SK-N-SH (cell line): ENCODE measurements around the gene PANK4. TPM values are rescaled to one million over a fixed set of nuclear protein-coding genes. Genes with fewer than 3 reads are reported as not detected.

Source experiments
- CTCF ChIA-PET: fragments of 300-600, 350-600 bp; formaldehyde crosslinking; extraction: SDS; loops from one replicate; lab custom pipeline; 2021; lab: Yijun Ruan, JAX
- POLR2A ChIA-PET: fragments of 350-600 bp; sonication (Branson Sonifier 250); formaldehyde crosslinking; extraction: SDS; loops from one replicate; lab custom pipeline; 2020; ENCODE audit warnings: antibody characterized with exemption, inconsistent platforms; lab: Yijun Ruan, JAX
- DNase-seq: peaks from one replicate; pipeline ENCODE4 v3.0.0; 2012
- H2AFZ ChIP-seq: fragments of 200-600 bp; sonication (generic); 2 replicates; pipeline ENCODE4 v1.8.1; 2016; ENCODE audit warnings: antibody characterized with exemption, mild to moderate bottlenecking, low read depth
- H3F3A ChIP-seq: fragments of 200-600 bp; sonication (generic); replicated peaks from 2 replicates; pipeline ENCODE3; 2016; ENCODE audit warnings: antibody characterized with exemption, mild to moderate bottlenecking; ENCODE audit not compliant: insufficient read depth
- H3K27ac ChIP-seq, 2 experiments: fragments of 200-500 bp in 1 of 2; fragments of 200-600 bp in 1 of 2; sonication (Bioruptor generic) in 1 of 2; sonication (generic), shearing (Covaris generic) in 1 of 2; 2 replicates each; pipeline versions ENCODE4 v1.5.1 to v1.6.1; 2014 to 2016; ENCODE audit warnings: low read depth in 2 of 2, inconsistent platforms in 1 of 2, low read length in 1 of 2, mild to moderate bottlenecking in 1 of 2, mixed read lengths in 1 of 2
- H3K27me3 ChIP-seq: fragments of 200-600 bp; sonication (generic), shearing (Covaris generic); 2 replicates; pipeline ENCODE4 v1.6.1; 2016; ENCODE audit warnings: mixed run types; ENCODE audit not compliant: insufficient read depth
- H3K36me3 ChIP-seq, 2 experiments: fragments of 200-500 bp in 1 of 2; fragments of 200-600 bp in 1 of 2; sonication (Bioruptor generic) in 1 of 2; sonication (generic) in 1 of 2; replicated peaks in 1 of 2; 2 replicates each; pipeline versions ENCODE3 to v1.5.1; 2014 to 2016; ENCODE audit warnings: low read length in 1 of 2, mild to moderate bottlenecking in 1 of 2; ENCODE audit not compliant: insufficient read depth in 2 of 2, control insufficient read depth in 1 of 2
- H3K4me1 ChIP-seq, 2 experiments: fragments of 200-500 bp in 1 of 2; fragments of 200-600 bp in 1 of 2; sonication (Bioruptor generic) in 1 of 2; sonication (generic), shearing (Covaris generic) in 1 of 2; 2 replicates each; pipeline versions ENCODE4 v1.5.1 to v1.6.1; 2014 to 2016; ENCODE audit warnings: low read depth in 1 of 2, low read length in 1 of 2, mixed run types in 1 of 2; ENCODE audit not compliant: insufficient read depth in 2 of 2, control insufficient read depth in 1 of 2
- H3K4me2 ChIP-seq: fragments of 200-600 bp; sonication (generic), shearing (Covaris generic); 2 replicates; pipeline ENCODE4 v1.6.1; 2017; ENCODE audit warnings: mixed run types
- H3K4me3 ChIP-seq, 2 experiments: fragments of 200-500 bp in 1 of 2; fragments of 200-600 bp in 1 of 2; sonication (Bioruptor generic) in 1 of 2; sonication (generic), shearing (Covaris generic) in 1 of 2; 2 replicates each; pipeline versions ENCODE4 v1.5.1 to v1.8.1; 2014 to 2016; ENCODE audit warnings: low read depth in 2 of 2, inconsistent platforms in 1 of 2, low read length in 1 of 2, mild to moderate bottlenecking in 1 of 2, mixed read lengths in 1 of 2, moderate library complexity in 1 of 2
- H3K79me2 ChIP-seq: fragments of 200-600 bp; sonication (generic); 2 replicates; pipeline ENCODE4 v1.8.1; 2017; ENCODE audit warnings: mild to moderate bottlenecking; ENCODE audit not compliant: insufficient read depth
- H3K9ac ChIP-seq: fragments of 200-600 bp; sonication (generic); 2 replicates; pipeline ENCODE4 v1.6.1; 2017; ENCODE audit warnings: mixed run types
- H3K9me2 ChIP-seq: fragments of 200-600 bp; sonication (generic); 2 replicates; pipeline ENCODE4 v1.6.1; 2017; ENCODE audit warnings: mixed run types
- H3K9me3 ChIP-seq: fragments of 200-600 bp; sonication (generic); 2 replicates; pipeline ENCODE4 v1.6.1; 2017; ENCODE audit warnings: mixed run types, mild to moderate bottlenecking, moderate library complexity
- H4K20me1 ChIP-seq: fragments of 200-600 bp; sonication (generic); 2 replicates; pipeline ENCODE4 v1.6.1; 2017; ENCODE audit warnings: mild to moderate bottlenecking, mixed run types; ENCODE audit not compliant: insufficient read depth
- EZH2phosphoT487 ChIP-seq: fragments of 200-600 bp; sonication (generic); IDR thresholded peaks from 2 replicates; pipeline ENCODE4 v1.6.1; 2017; ENCODE audit warnings: low read depth, mixed run types, mild to moderate bottlenecking, antibody characterized with exemption, moderate library complexity, borderline replicate concordance
- FOSL2 ChIP-seq: IDR thresholded peaks from 2 replicates; pipeline ENCODE4 v1.4.0; 2012; ENCODE audit warnings: low read depth, mild to moderate bottlenecking, moderate library complexity, borderline replicate concordance
- FOXM1 ChIP-seq: IDR thresholded peaks from 2 replicates; pipeline ENCODE4 v1.4.0; 2012; ENCODE audit warnings: low read depth, mild to moderate bottlenecking
- GABPA ChIP-seq: IDR thresholded peaks from 2 replicates; pipeline ENCODE4 v1.4.0; 2012; ENCODE audit warnings: low read depth, mild to moderate bottlenecking
- JUND ChIP-seq: IDR thresholded peaks from 2 replicates; pipeline ENCODE4 v1.4.0; 2012
- MXI1 ChIP-seq: IDR thresholded peaks from 2 replicates; pipeline ENCODE4 v1.6.1; 2012; ENCODE audit warnings: mild to moderate bottlenecking, low read depth, low read length, improper control_type of control experiment
- NFIC ChIP-seq: IDR thresholded peaks from 2 replicates; pipeline ENCODE4 v1.4.0; 2012; ENCODE audit warnings: borderline replicate concordance
- RXRA ChIP-seq: IDR thresholded peaks from 2 replicates; pipeline ENCODE4 v1.4.0; 2012; ENCODE audit warnings: low read depth, mild to moderate bottlenecking, borderline replicate concordance
- SIN3A ChIP-seq: IDR thresholded peaks from 2 replicates; pipeline ENCODE4 v1.6.1; 2012; ENCODE audit warnings: low read depth, mild to moderate bottlenecking, low read length, moderate library complexity, borderline replicate concordance
- SMC3 ChIP-seq: IDR thresholded peaks from 2 replicates; pipeline ENCODE4 v1.6.1; 2012; ENCODE audit warnings: low read depth, low read length, improper control_type of control experiment
- TEAD4 ChIP-seq: IDR thresholded peaks from 2 replicates; pipeline ENCODE4 v1.4.0; 2012; ENCODE audit warnings: mild to moderate bottlenecking, borderline replicate concordance; ENCODE audit not compliant: insufficient read depth
- YY1 ChIP-seq: IDR thresholded peaks from 2 replicates; pipeline ENCODE4 v1.4.0; 2012; ENCODE audit warnings: low read depth, mild to moderate bottlenecking
- WGBS: methylation state at CpG from one replicate; pipeline ENCODE4 v1.1.6; 2017; ENCODE audit warnings: low lambda C conversion rate; 5-methylcytosine and 5-hydroxymethylcytosine counted together
- polyA plus RNA-seq, 3 experiments: library from polyadenylated mRNA; depleted of rRNA; stranded (reverse); fragments of >200 nt; gene quantifications; 2 replicates each; pipeline ENCODE4 v1.2.3, GENCODE V29; 2012
- TF ChIP-seq, protein P1 (sequence below): IDR thresholded peaks from 2 replicates; pipeline ENCODE4; 2012
- TF ChIP-seq, protein P2 (sequence below): fragments of 150-350 bp; IDR thresholded peaks from 2 replicates; pipeline ENCODE4 v1.6.1; 2016; ENCODE audit warnings: mild to moderate bottlenecking, low read depth, low read length
- TF ChIP-seq, protein P3 (sequence below): IDR thresholded peaks from 2 replicates; pipeline ENCODE4 v1.4.0; 2012; ENCODE audit warnings: low read depth, borderline replicate concordance

PANK4 gene
- polyA plus RNA-seq, 1 of the 3 experiments (the other 2 are of a cell fraction): 16.6 TPM

DNA sequence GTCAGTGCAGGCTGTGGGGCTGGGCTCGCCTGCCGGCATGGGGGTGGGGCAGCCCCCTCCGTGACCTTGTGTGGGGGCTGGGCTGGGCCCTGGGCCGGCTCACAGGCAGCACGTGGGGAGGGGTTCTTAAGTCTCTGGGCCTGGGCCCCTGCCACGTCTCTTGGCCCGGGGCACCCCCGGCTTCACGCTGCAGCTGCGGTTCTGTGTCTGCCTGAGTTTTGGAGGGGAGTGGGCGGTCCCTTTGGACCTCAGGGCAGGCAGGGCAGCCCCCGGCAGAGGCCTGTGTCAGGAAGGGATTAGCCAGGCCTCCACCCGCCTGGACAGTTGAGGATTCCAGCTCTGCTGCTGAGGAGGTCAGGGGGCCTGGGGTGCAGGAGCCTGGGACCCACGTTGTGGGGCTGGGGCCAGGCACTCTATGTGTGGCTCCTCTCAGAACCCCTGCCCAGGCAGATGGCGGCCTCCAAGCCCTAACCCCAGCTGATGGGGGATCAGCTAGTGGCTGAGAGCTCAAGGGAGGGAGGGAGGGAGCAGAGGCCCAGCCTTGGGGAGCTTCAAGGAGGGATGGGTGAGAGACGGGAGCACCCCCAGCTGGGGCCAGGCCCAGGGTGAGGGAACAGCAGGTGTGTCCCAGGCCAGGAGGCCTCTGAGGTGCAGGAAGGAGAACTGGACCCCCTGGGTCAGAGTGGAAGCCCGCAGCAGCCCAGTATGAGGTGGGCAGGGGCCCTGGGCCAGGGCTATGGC is 52.1 kb downstream of the PANK4 start:
- Histone ChIP-seq H3K36me3 (no peaks in the 10 kb centered on the region), H3K9me3 (no peaks in the 10 kb centered on the region), H3K79me2 (no peaks in the 10 kb centered on the region), H3K4me3 (no peak overlapping the region), H3K4me2 (no peak overlapping the region), H3F3A (no peaks in the 10 kb centered on the region), H4K20me1 (no peaks in the 10 kb centered on the region), H3K4me1 (peaks cover 0 to 99% of the 10 kb centered on the region in 2 experiments; a peak in 1 of 4 replicates), H2AFZ (no peak overlapping the region), H3K27ac (peak overlapping the region in 1 of 2 experiments; percentile 96; a peak in 2 of 4 replicates)
- peak; percentile 55 for DNase-seq
- POLR2A ChIA-PET: interaction anchor here (0.9 to 2.3 kb wide), 5 partner anchors 14 to 72 kb away, joined by 5 to 17 read pairs (median 7); partner anchors contain the start of gene PANK4
- TF ChIP-seq GABPA (no peak), SIN3A (no peak), TEAD4 (no peak), FOXM1 (no peak), EZH2phosphoT487 (no peak), NFIC (no peak)
- TF ChIP-seq, protein P1, sequence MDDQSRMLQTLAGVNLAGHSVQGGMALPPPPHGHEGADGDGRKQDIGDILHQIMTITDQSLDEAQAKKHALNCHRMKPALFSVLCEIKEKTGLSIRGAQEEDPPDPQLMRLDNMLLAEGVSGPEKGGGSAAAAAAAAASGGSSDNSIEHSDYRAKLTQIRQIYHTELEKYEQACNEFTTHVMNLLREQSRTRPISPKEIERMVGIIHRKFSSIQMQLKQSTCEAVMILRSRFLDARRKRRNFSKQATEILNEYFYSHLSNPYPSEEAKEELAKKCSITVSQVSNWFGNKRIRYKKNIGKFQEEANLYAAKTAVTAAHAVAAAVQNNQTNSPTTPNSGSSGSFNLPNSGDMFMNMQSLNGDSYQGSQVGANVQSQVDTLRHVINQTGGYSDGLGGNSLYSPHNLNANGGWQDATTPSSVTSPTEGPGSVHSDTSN: no peak
- TF ChIP-seq, protein P2, sequence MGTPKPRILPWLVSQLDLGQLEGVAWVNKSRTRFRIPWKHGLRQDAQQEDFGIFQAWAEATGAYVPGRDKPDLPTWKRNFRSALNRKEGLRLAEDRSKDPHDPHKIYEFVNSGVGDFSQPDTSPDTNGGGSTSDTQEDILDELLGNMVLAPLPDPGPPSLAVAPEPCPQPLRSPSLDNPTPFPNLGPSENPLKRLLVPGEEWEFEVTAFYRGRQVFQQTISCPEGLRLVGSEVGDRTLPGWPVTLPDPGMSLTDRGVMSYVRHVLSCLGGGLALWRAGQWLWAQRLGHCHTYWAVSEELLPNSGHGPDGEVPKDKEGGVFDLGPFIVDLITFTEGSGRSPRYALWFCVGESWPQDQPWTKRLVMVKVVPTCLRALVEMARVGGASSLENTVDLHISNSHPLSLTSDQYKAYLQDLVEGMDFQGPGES: no peak
- TF ChIP-seq, protein P3, sequence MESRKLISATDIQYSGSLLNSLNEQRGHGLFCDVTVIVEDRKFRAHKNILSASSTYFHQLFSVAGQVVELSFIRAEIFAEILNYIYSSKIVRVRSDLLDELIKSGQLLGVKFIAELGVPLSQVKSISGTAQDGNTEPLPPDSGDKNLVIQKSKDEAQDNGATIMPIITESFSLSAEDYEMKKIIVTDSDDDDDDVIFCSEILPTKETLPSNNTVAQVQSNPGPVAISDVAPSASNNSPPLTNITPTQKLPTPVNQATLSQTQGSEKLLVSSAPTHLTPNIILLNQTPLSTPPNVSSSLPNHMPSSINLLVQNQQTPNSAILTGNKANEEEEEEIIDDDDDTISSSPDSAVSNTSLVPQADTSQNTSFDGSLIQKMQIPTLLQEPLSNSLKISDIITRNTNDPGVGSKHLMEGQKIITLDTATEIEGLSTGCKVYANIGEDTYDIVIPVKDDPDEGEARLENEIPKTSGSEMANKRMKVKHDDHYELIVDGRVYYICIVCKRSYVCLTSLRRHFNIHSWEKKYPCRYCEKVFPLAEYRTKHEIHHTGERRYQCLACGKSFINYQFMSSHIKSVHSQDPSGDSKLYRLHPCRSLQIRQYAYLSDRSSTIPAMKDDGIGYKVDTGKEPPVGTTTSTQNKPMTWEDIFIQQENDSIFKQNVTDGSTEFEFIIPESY: no peak
- TF ChIP-seq, all 33 proteins: peak for 0
- H3K9me2 ChIP-seq: no peaks in the 10 kb centered on the region
- WGBS: no CpG with 5 or more reads among the region's 17 CpGs
- H3K9ac ChIP-seq: no peak overlapping the region
- H3K27me3 ChIP-seq: no peaks in the 10 kb centered on the region
- CTCF ChIA-PET: interaction anchor here (1.6 to 2.2 kb wide), 2 partner anchors 14 to 73 kb away, joined by 5 to 8 read pairs; no protein-coding TSS in a partner anchor

DNA sequence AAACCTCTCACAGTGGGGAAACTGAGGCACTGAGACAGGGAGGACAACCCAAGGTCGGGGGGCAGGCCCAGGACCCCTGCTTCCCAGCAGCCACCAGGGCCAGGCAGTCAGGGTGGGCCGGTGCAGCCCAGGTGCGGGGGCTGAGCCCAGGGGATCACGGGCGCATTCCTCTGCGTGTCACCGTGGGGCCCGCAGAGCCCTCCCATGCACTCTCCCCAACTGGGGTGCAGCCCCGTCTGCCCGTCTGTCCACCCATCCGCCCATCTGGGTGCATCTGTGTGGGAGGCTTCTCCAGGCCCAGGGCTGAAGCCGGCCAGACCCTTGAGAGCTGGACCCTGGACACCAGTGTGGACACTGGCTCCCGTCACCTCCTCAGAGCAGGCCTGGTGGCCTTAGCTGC is 53.2 kb downstream of the PANK4 start:
- H3K79me2 ChIP-seq: no peaks in the 10 kb centered on the region
- H3K27ac ChIP-seq: peak overlapping the region in 1 of 2 experiments; percentile 96; a peak in 1 of 4 replicates
- no peaks in the 10 kb centered on the region for H3K27me3 ChIP-seq
- POLR2A ChIA-PET: no interaction called here
- CTCF ChIA-PET: interaction anchor here (1.6 to 2.2 kb wide), 2 partner anchors 13 to 74 kb away, joined by 5 to 8 read pairs; no protein-coding TSS in a partner anchor
- H3K9ac ChIP-seq: no peak overlapping the region
- no peak overlapping the region for H2AFZ ChIP-seq
- no peaks in the 10 kb centered on the region for H4K20me1 ChIP-seq
- WGBS: no CpG with 5 or more reads among the region's 13 CpGs
- H3F3A ChIP-seq: no peaks in the 10 kb centered on the region
- H3K4me1 ChIP-seq: peaks cover 0 to 99% of the 10 kb centered on the region in 2 experiments; a peak in 1 of 4 replicates
- no peaks in the 10 kb centered on the region for H3K36me3 ChIP-seq
- TF ChIP-seq, protein P1: no peak
- TF ChIP-seq YY1: no peak
- no peak for TF ChIP-seq SMC3
- TF ChIP-seq JUND: no peak
- TF ChIP-seq RXRA: no peak
- TF ChIP-seq TEAD4: no peak
- no peak for TF ChIP-seq FOSL2
- no peak for TF ChIP-seq MXI1
- TF ChIP-seq, all 33 proteins: peak for 0
- DNase-seq: no peak
- no peak overlapping the region for H3K4me2 ChIP-seq
- no peaks in the 10 kb centered on the region for H3K9me3 ChIP-seq
- no peaks in the 10 kb centered on the region for H3K9me2 ChIP-seq
- H3K4me3 ChIP-seq: no peak overlapping the region
